Thyroid gland (tissue), 4 donors: ENCODE results near the gene CASP8AP2.

Experiments used
- CTCF ChIP-seq, 6 experiments: fragments of 200-600 bp in 3 of 6; fragments of 450-650 bp in 3 of 6; sonication (generic) in 3 of 6; IDR thresholded peaks; one replicate each; pipeline ENCODE4 v1.5.1; 2016 to 2019; ENCODE audit warnings: antibody characterized with exemption in 6 of 6, mild to moderate bottlenecking in 2 of 6, inconsistent platforms in 1 of 6, moderate library complexity in 1 of 6
- POLR2A ChIP-seq, 2 donors: fragments of 450-650 bp; IDR thresholded peaks; one replicate each; pipeline ENCODE4 v1.6.1; 2017; ENCODE audit warnings: antibody characterized with exemption in 2 of 2, mild to moderate bottlenecking in 2 of 2, moderate library complexity in 1 of 2

DNA sequence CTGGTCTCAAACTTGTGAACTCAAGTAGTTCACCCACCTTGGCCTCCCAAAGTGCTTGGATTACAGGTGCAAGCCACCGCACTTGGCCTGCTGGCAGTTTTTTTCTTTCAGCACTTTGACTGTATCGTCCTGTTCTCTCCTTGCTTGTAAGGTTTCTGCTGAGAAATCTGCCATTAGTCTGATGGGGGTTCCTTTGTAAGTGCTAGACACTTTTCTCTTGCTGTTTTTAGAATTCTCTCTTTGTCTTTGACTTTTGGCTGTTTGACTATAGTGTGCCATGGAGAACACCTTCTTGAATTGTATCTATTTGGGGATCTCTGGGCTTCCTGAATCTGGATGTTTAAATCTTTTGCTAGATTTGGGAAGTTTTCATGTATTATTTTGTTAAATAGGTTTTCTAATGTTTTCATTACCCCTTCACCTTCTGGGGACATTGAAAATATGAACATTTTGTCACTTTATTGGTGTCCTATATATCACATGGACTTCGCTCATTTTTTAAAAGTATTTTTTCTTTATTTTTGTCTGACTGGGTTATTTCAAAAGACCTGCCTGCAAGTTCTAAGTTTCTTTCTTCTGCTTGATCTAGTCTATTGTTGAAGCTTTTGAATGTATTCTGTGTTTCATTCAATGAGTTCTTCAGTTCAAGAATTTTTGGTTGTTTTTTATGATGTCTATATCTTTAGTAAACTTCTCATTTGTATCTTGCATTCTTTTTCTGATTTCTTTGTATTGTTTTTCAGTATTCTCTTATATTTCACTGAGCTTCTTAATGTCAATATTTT is 86.6 kb downstream of the CASP8AP2 start:
- TF ChIP-seq CTCF (IDR thresholded peaks at IDR 0.05) (no peak), POLR2A (IDR thresholded peaks at IDR 0.05) (no peak)
